ENCODE measurements around the gene SYNE4.

SYNE4 gene

DNA sequence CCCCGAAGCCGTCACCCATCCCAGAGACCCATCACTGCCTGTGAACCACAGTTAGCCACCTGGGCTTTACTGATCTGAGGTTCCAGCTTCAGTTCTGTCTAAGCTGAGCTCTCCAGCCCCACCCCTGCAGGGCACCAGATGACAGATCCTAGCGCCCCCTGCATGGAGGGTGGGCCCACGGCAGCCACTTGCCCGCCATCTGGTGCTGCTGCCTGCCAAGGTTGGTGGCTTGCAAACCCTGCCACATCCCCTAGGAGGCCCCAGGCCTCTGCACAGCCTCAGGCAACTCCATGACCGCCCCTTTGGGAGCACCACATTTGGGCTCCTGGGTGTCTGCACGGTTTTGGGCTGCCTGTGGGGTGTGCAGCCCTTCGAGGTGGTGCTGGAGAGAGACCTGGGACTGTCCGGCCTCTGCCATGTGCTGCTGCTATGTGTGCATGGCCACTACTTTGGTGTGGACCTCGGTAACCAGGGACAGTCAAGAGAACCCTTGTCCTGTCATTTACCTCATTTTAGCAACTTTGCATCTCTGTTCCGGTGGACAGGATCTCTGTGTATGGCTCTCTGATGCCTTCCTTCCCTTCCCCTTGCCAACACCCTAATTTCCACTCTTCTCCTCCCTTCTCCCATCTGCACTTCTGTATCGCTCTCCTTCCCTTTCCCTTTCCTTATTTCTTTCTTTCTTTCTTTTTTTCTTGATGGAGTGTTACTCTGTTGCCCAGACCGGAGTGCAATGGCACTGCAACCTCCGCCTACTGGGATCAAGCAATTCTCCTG, 31.0 kb downstream of the SYNE4 start:
- Histone ChIP-seq H3K36me3 (no peaks in the 10 kb centered on the region), H3K27me3 (peaks cover 52% of the 10 kb centered on the region), H3K9me3 (no peaks in the 10 kb centered on the region), H3K27ac (no peak overlapping the region), H3K4me1 (ENCODE audit: control insufficient read depth in 1 of 2, insufficient read depth in 1 of 2, low read depth in 1 of 2, low read length in 1 of 2) (no peaks in the 10 kb centered on the region), H3K4me3 (ENCODE audit: low read depth in 1 of 2, low read length in 1 of 2) (no peak overlapping the region)
- TF ChIP-seq, protein P1, sequence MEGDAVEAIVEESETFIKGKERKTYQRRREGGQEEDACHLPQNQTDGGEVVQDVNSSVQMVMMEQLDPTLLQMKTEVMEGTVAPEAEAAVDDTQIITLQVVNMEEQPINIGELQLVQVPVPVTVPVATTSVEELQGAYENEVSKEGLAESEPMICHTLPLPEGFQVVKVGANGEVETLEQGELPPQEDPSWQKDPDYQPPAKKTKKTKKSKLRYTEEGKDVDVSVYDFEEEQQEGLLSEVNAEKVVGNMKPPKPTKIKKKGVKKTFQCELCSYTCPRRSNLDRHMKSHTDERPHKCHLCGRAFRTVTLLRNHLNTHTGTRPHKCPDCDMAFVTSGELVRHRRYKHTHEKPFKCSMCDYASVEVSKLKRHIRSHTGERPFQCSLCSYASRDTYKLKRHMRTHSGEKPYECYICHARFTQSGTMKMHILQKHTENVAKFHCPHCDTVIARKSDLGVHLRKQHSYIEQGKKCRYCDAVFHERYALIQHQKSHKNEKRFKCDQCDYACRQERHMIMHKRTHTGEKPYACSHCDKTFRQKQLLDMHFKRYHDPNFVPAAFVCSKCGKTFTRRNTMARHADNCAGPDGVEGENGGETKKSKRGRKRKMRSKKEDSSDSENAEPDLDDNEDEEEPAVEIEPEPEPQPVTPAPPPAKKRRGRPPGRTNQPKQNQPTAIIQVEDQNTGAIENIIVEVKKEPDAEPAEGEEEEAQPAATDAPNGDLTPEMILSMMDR (IDR thresholded peaks at IDR 0.05): no peak

DNA sequence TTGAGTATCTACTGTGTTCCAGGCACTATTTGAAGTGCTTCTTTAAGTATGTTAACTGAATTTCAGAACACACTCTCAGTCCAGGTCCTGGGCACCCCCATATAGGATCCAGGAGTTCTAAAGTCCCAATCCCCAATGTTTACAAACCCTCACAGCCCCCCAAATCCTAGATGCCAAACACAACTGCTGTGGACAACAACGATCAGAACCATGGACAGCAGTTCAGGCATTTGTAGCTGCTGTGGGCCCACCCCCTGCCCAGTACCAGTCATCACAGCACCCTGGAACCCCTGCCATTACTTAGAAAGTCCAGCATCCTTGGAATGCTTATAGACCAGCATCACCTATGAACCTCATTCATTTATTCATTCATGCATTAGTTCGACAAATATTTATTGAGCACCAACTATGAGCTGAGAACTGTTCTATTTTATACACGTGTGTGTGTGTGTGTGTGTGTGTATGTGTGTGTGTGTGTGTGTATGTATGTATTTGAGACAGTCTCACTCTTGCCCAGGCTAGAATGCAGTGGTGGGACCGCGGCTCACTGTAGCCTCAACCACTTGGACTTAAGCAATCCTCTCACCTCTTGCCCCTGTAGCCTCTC, 32.9 kb downstream of the SYNE4 start:
- TF ChIP-seq, protein P1 (IDR thresholded peaks at IDR 0.05): no peak
- no peaks in the 10 kb centered on the region for H3K4me1 ChIP-seq (ENCODE audit: control insufficient read depth in 1 of 2, insufficient read depth in 1 of 2, low read depth in 1 of 2, low read length in 1 of 2)
- no peak overlapping the region for H3K4me3 ChIP-seq (ENCODE audit: low read depth in 1 of 2, low read length in 1 of 2)
- no peaks in the 10 kb centered on the region for H3K36me3 ChIP-seq
- no peaks in the 10 kb centered on the region for H3K9me3 ChIP-seq
- no peak overlapping the region for H3K27ac ChIP-seq
- H3K27me3 ChIP-seq: peaks cover 39% of the 10 kb centered on the region

DNA sequence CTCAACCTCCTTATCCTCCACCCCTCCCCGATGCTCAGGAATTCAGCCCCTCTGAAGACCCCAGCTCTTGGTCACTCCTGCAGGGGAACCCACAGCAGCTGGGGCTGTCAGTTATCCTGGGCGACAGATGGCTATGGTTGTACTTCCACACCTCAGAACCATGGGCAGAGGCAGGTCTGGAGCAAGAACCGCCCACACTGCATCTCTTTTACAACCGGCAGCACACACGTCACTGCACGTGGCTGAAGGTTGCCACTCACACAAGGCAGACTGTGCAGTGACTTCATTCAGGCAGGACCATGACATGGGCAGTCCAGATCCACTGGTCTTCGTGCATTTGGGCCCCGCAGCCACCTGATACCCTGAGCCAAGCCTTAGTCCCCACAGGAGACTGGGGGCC, 35.1 kb downstream of the SYNE4 start:
- no peak overlapping the region for H3K4me3 ChIP-seq (ENCODE audit: low read depth in 1 of 2, low read length in 1 of 2)
- H3K9me3 ChIP-seq: no peaks in the 10 kb centered on the region
- TF ChIP-seq, protein P1 (IDR thresholded peaks at IDR 0.05): no peak
- no peaks in the 10 kb centered on the region for H3K4me1 ChIP-seq (ENCODE audit: control insufficient read depth in 1 of 2, insufficient read depth in 1 of 2, low read depth in 1 of 2, low read length in 1 of 2)
- no peak overlapping the region for H3K27ac ChIP-seq
- H3K36me3 ChIP-seq: no peaks in the 10 kb centered on the region
- peaks cover 48% of the 10 kb centered on the region for H3K27me3 ChIP-seq

DNA sequence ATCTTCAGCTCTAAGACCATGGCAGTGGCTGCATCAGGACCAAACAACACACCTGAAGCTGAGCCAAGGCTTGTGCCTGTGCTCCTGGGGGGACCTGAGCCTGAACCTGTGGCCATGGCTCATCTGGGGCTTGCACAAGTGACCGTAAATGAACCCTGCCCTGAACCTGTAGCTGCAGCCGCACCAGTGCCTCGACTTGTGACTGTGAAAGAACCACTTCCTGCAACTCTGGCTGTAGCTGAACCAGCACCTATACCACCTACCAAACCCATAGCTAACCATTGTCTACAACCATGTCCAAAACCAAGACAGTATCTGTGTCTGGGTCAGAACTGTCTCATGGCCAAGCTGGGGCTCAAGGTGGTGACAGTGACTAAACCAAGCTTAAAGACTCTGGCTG, 41.8 kb downstream of the SYNE4 start:
- H3K4me3 ChIP-seq (ENCODE audit: low read depth in 1 of 2, low read length in 1 of 2): no peak overlapping the region
- no peaks in the 10 kb centered on the region for H3K4me1 ChIP-seq (ENCODE audit: control insufficient read depth in 1 of 2, insufficient read depth in 1 of 2, low read depth in 1 of 2, low read length in 1 of 2)
- peaks cover 63% of the 10 kb centered on the region for H3K27me3 ChIP-seq
- TF ChIP-seq, protein P1 (IDR thresholded peaks at IDR 0.05): no peak
- H3K9me3 ChIP-seq: no peaks in the 10 kb centered on the region
- H3K36me3 ChIP-seq: no peaks in the 10 kb centered on the region
- no peak overlapping the region for H3K27ac ChIP-seq

DNA sequence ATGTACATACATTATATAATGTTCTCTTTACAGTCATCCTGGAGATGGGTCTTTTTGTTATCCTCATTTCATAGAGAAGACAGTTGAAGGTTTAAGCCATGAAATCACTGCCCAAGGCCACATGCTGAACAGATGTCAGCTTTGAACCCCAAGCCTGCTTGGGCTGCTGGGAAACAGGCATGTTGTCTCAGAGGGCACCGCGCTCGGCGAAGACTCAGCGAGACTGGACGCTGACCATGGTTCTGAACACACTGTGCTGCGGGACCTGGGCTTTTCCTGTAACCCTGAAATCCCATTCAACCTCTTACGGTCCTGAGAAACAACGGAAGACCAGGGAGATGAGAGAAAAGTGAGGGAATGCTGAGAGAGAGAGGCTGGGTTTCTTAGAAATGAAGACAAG, 45.1 kb downstream of the SYNE4 start:
- TF ChIP-seq, protein P1 (IDR thresholded peaks at IDR 0.05): no peak
- Histone ChIP-seq H3K9me3 (no peaks in the 10 kb centered on the region), H3K27me3 (peaks cover 80% of the 10 kb centered on the region), H3K36me3 (no peaks in the 10 kb centered on the region), H3K4me3 (ENCODE audit: low read depth in 1 of 2, low read length in 1 of 2) (no peak overlapping the region), H3K4me1 (ENCODE audit: control insufficient read depth in 1 of 2, insufficient read depth in 1 of 2, low read depth in 1 of 2, low read length in 1 of 2) (peaks cover 13 to 14% of the 10 kb centered on the region in 2 experiments), H3K27ac (no peak overlapping the region)
